GM12878 (cell line): ENCODE measurements around the gene RIPPLY2. TPM values are rescaled to one million over a fixed set of nuclear protein-coding genes. Genes with fewer than 3 reads are reported as not detected.
A peak's percentile ranks its signal among the peaks of the same experiment; 100 is the strongest.

Source experiments
- ATF3 ChIP-seq: IDR thresholded peaks from 2 replicates; pipeline ENCODE4 v1.6.1; 2011; ENCODE audit warnings: low read depth, mild to moderate bottlenecking, low read length, moderate library complexity, borderline replicate concordance; ENCODE audit errors: extremely low read depth
- ATF7 ChIP-seq: fragments of 450-650 bp; IDR thresholded peaks from 2 replicates; pipeline ENCODE4 v1.6.1; 2016; ENCODE audit warnings: low read depth, mild to moderate bottlenecking
- HDAC2 ChIP-seq: fragments of 200-600 bp; sonication (generic); IDR thresholded peaks from 2 replicates; pipeline ENCODE4 v1.6.1; 2017
- JUND ChIP-seq: IDR thresholded peaks from 2 replicates; pipeline ENCODE4 v1.6.1; 2012; ENCODE audit warnings: low read depth, mild to moderate bottlenecking, low read length, improper control_type of control experiment, moderate library complexity
- MYB ChIP-seq: fragments of 150-350 bp; IDR thresholded peaks from 2 replicates; pipeline ENCODE4 v1.6.1; 2014; ENCODE audit warnings: mild to moderate bottlenecking, low read depth, low read length, borderline replicate concordance
- NFXL1 ChIP-seq: fragments of 450-650 bp; IDR thresholded peaks from 2 replicates; pipeline ENCODE4 v1.6.1; 2017; ENCODE audit warnings: antibody characterized with exemption, mild to moderate bottlenecking, borderline replicate concordance
- RB1 ChIP-seq: fragments of 450-650 bp; formaldehyde crosslinking; IDR thresholded peaks from 2 replicates; pipeline ENCODE4 v1.6.1; 2017; ENCODE audit warnings: mild to moderate bottlenecking, borderline replicate concordance
- RCOR1 ChIP-seq: conservative IDR thresholded peaks from 2 replicates; pipeline ENCODE4 v1.6.1; 2012; ENCODE audit warnings: low read depth, low read length, improper control_type of control experiment
- REST ChIP-seq: IDR thresholded peaks from 2 replicates; pipeline ENCODE4 v1.6.1; 2012; ENCODE audit warnings: mild to moderate bottlenecking, low read depth, low read length
- SUPT20H ChIP-seq: IDR thresholded peaks from 2 replicates; pipeline ENCODE4 v1.6.1; 2011; ENCODE audit warnings: low read depth, mild to moderate bottlenecking, low read length, moderate library complexity, borderline replicate concordance; ENCODE audit not compliant: control insufficient read depth
- SUZ12 ChIP-seq: fragments of 200-600 bp; sonication (generic); IDR thresholded peaks from one replicate; pipeline ENCODE4 v1.6.1; 2018; ENCODE audit warnings: antibody characterized with exemption, mild to moderate bottlenecking; ENCODE audit not compliant: unreplicated experiment
- TCF12 ChIP-seq: IDR thresholded peaks from 2 replicates; pipeline ENCODE4 v1.6.1; 2011; ENCODE audit warnings: low read depth, mild to moderate bottlenecking, low read length
- TCF3 ChIP-seq: IDR thresholded peaks from 2 replicates; pipeline ENCODE4 v1.6.1; 2012; ENCODE audit warnings: low read depth, mild to moderate bottlenecking, low read length, borderline replicate concordance; ENCODE audit not compliant: insufficient read depth
- YBX1 ChIP-seq: fragments of 450-650 bp; IDR thresholded peaks from 2 replicates; pipeline ENCODE4 v1.6.1; 2016; ENCODE audit warnings: antibody characterized with exemption
- polyA plus RNA-seq, 11 experiments: library from polyadenylated mRNA; depleted of rRNA in 4 of 11; unstranded in 6 of 11; stranded (reverse) in 5 of 11; fragments of >200 nt; fragmentation: Nextera tagmentation in 4 of 11; fragmentation: Illumina TruSeq in 1 of 11; extraction: Ambion mirVana in 4 of 11; extraction: Trizol in 1 of 11; gene quantifications; 1 replicate in 1 of 11; 2 replicates in 10 of 11; pipeline versions ENCODE4 v1.2.1 to v1.2.3, GENCODE V29; 2011 to 2016; ENCODE audit warnings: inconsistent platforms in 2 of 11, missing spikeins in 2 of 11, low read depth in 1 of 11
- total RNA-seq, 4 experiments: library from RNA; depleted of rRNA in 3 of 4; stranded (reverse); fragments of >200 nt in 3 of 4; fragmentation: Illumina TruSeq in 1 of 4; extraction: Trizol in 1 of 4; gene quantifications; 2 replicates each; pipeline versions ENCODE4 v1.2.1 to v1.2.3, GENCODE V29; 2013 to 2021
- TF ChIP-seq, protein P1 (sequence below): IDR thresholded peaks from 2 replicates; pipeline ENCODE4 v1.6.1; 2012; ENCODE audit warnings: improper control_type of control experiment, low read depth, low read length; ENCODE audit not compliant: insufficient replicate concordance
- TF ChIP-seq, protein P2 (sequence below), 3 experiments: IDR thresholded peaks in 2 of 3; conservative IDR thresholded peaks in 1 of 3; 2 replicates each; pipeline ENCODE4 v1.5.1; 2011; ENCODE audit warnings: low read depth in 3 of 3, low read length in 3 of 3, mild to moderate bottlenecking in 3 of 3, control low read depth in 2 of 3, moderate library complexity in 2 of 3, inconsistent platforms in 1 of 3, mixed read lengths in 1 of 3; ENCODE audit not compliant: control insufficient read depth in 2 of 3, insufficient read depth in 1 of 3; ENCODE audit errors: extremely low read depth in 1 of 3

RIPPLY2 gene
- total and polyA plus RNA-seq, 10 of the 15 experiments (the other 5 are each of a cell fraction or from before 2014, with no cell fraction given): 0.09 to 0.51 (median 0.17) TPM; not detected in 7

- 0 out of 2 replicates have a peak, but pooled peaks have one; percentile 42 for TF ChIP-seq TCF3
- TF ChIP-seq HDAC2: no peak
- no peak for TF ChIP-seq SUZ12
- TF ChIP-seq RCOR1: peak; percentile 98
- TF ChIP-seq ATF3: no peak
- no peak for TF ChIP-seq TCF12
- TF ChIP-seq, protein P1, sequence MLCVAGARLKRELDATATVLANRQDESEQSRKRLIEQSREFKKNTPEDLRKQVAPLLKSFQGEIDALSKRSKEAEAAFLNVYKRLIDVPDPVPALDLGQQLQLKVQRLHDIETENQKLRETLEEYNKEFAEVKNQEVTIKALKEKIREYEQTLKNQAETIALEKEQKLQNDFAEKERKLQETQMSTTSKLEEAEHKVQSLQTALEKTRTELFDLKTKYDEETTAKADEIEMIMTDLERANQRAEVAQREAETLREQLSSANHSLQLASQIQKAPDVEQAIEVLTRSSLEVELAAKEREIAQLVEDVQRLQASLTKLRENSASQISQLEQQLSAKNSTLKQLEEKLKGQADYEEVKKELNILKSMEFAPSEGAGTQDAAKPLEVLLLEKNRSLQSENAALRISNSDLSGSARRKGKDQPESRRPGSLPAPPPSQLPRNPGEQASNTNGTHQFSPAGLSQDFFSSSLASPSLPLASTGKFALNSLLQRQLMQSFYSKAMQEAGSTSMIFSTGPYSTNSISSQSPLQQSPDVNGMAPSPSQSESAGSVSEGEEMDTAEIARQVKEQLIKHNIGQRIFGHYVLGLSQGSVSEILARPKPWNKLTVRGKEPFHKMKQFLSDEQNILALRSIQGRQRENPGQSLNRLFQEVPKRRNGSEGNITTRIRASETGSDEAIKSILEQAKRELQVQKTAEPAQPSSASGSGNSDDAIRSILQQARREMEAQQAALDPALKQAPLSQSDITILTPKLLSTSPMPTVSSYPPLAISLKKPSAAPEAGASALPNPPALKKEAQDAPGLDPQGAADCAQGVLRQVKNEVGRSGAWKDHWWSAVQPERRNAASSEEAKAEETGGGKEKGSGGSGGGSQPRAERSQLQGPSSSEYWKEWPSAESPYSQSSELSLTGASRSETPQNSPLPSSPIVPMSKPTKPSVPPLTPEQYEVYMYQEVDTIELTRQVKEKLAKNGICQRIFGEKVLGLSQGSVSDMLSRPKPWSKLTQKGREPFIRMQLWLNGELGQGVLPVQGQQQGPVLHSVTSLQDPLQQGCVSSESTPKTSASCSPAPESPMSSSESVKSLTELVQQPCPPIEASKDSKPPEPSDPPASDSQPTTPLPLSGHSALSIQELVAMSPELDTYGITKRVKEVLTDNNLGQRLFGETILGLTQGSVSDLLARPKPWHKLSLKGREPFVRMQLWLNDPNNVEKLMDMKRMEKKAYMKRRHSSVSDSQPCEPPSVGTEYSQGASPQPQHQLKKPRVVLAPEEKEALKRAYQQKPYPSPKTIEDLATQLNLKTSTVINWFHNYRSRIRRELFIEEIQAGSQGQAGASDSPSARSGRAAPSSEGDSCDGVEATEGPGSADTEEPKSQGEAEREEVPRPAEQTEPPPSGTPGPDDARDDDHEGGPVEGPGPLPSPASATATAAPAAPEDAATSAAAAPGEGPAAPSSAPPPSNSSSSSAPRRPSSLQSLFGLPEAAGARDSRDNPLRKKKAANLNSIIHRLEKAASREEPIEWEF: no peak
- peak; percentile 69; the same call in 1 of the 2 replicates for TF ChIP-seq RB1
- peak; percentile 100 for TF ChIP-seq REST
- no peak for TF ChIP-seq NFXL1
- peak; percentile 13; the same call in 1 of the 2 replicates for TF ChIP-seq ATF7
- TF ChIP-seq YBX1: peak; percentile 65; the same call in 1 of the 2 replicates
- no peak for TF ChIP-seq SUPT20H
- no peak for TF ChIP-seq JUND
- TF ChIP-seq, protein P2, sequence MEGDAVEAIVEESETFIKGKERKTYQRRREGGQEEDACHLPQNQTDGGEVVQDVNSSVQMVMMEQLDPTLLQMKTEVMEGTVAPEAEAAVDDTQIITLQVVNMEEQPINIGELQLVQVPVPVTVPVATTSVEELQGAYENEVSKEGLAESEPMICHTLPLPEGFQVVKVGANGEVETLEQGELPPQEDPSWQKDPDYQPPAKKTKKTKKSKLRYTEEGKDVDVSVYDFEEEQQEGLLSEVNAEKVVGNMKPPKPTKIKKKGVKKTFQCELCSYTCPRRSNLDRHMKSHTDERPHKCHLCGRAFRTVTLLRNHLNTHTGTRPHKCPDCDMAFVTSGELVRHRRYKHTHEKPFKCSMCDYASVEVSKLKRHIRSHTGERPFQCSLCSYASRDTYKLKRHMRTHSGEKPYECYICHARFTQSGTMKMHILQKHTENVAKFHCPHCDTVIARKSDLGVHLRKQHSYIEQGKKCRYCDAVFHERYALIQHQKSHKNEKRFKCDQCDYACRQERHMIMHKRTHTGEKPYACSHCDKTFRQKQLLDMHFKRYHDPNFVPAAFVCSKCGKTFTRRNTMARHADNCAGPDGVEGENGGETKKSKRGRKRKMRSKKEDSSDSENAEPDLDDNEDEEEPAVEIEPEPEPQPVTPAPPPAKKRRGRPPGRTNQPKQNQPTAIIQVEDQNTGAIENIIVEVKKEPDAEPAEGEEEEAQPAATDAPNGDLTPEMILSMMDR (IDR thresholded peaks at IDR 0.05 in 2 of 3, conservative IDR thresholded peaks at IDR 0.05 in 1 of 3; ENCODE audit: control insufficient read depth in 2 of 3, extremely low read depth in 1 of 3, insufficient read depth in 1 of 3, low read depth in 3 of 3, low read length in 3 of 3): peak; percentile 27 to 49 (median 39); a peak in 4 of 6 replicates
- TF ChIP-seq MYB: no peak
Measured at GRCh38 chr6:83859410-83860358, 6.5 kb downstream of the RIPPLY2 start, which contains the start of gene CYB5R4 (continued).
